Panc1 (cell line): ENCODE data around the gene PROS1. TPM values are rescaled to one million over a fixed set of nuclear protein-coding genes. Genes with fewer than 3 reads are reported as not detected.
"Not testable (repeated sequence)": the region's sequence is repeated elsewhere in the genome, so short reads cannot be mapped to it uniquely, and the experiment has no call there.

Experiments
- ATAC-seq: fragments of 200-7000 bp; cut with Tn5 transposase; 2 replicates; pipeline ENCODE4 v1.9.1; 2020; ENCODE audit warnings: mild to moderate bottlenecking, moderate library complexity
- BruUV-seq: library from RNA; stranded (reverse); fragments of 400-500 nt; replicated peaks from 2 replicates; lab custom pipeline; 2021; lab: Mats Ljungman, UMichigan
- CTCF ChIA-PET: fragments of 300-600 bp; sonication (Branson Sonifier 250); formaldehyde crosslinking; loops from one replicate; lab custom pipeline; 2022; ENCODE audit warnings: antibody characterized with exemption; lab: Charles Lee
- POLR2A ChIA-PET: fragments of 300-600 bp; sonication (Branson Sonifier 250); formaldehyde crosslinking; loops from one replicate; lab custom pipeline; 2022; ENCODE audit warnings: antibody characterized with exemption; lab: Charles Lee
- DNase-seq: peaks from one replicate; pipeline ENCODE4 v3.0.0-alpha.2; 2010; ENCODE audit warnings: low read depth, low spot score
- H3K27ac ChIP-seq: 2 replicates; pipeline ENCODE4 v1.5.1; 2011; ENCODE audit warnings: mild to moderate bottlenecking, low read length, inconsistent platforms
- H3K27me3 ChIP-seq: fragments of 200-500 bp; sonication (Bioruptor generic); 2 replicates; pipeline ENCODE4 v1.6.0; 2014; ENCODE audit warnings: low read length, inconsistent platforms; ENCODE audit not compliant: control insufficient read depth, insufficient read depth
- H3K36me3 ChIP-seq: fragments of 200-500 bp; sonication (Bioruptor generic); 2 replicates; pipeline ENCODE4 v1.5.1; 2014; ENCODE audit warnings: inconsistent platforms, mild to moderate bottlenecking, low read length, moderate library complexity; ENCODE audit not compliant: control insufficient read depth, insufficient read depth
- H3K4me1 ChIP-seq: 2 replicates; pipeline ENCODE4 v1.5.1; 2011; ENCODE audit warnings: inconsistent platforms, mild to moderate bottlenecking, low read length, moderate library complexity; ENCODE audit not compliant: control insufficient read depth, insufficient read depth
- H3K4me3 ChIP-seq, 2 experiments: 2 replicates each; pipeline ENCODE4 v1.5.1; 2011 to 2012; ENCODE audit warnings: low read depth in 2 of 2, low read length in 2 of 2, mild to moderate bottlenecking in 2 of 2, inconsistent platforms in 1 of 2, moderate library complexity in 1 of 2
- H3K9me3 ChIP-seq: fragments of 200-500 bp; sonication (Bioruptor generic); 2 replicates; pipeline ENCODE4 v1.5.1; 2014; ENCODE audit warnings: low read depth, mild to moderate bottlenecking, inconsistent platforms, low read length, moderate library complexity; ENCODE audit not compliant: control insufficient read depth, insufficient read depth
- POLR2AphosphoS5 ChIP-seq: IDR thresholded peaks from 2 replicates; pipeline ENCODE4 v1.6.1; 2012; ENCODE audit warnings: mild to moderate bottlenecking, low read depth, low read length, moderate library complexity
- SIN3A ChIP-seq: IDR thresholded peaks from 2 replicates; pipeline ENCODE4 v1.6.1; 2012; ENCODE audit warnings: low read depth, mild to moderate bottlenecking, low read length, moderate library complexity, borderline replicate concordance; ENCODE audit not compliant: insufficient read depth
- TCF7L2 ChIP-seq: IDR thresholded peaks from 2 replicates; pipeline ENCODE4 v1.6.1; 2011; ENCODE audit warnings: mild to moderate bottlenecking, low read depth, low read length, inconsistent platforms
- in situ Hi-C: cut with HindIII; loops from 2 replicates; pipeline ENCODE4 v1.10.0; 2016; ENCODE audit warnings: low sequenced_read_pairs, low pct_unique_long_range_greater_than_20kb
- intact Hi-C: fragments of 100-400 bp; cut with micrococcal nuclease; formaldehyde crosslinking; loops from one replicate; pipeline ENCODE4 v1.10.0; 2022; ENCODE audit not compliant: unreplicated experiment
- total RNA-seq: library from RNA; stranded (reverse); gene quantifications from one replicate; pipeline ENCODE4 v1.2.1, GENCODE V29; 2021; ENCODE audit not compliant: unreplicated experiment
- TF ChIP-seq, protein P1 (sequence below), 2 experiments: IDR thresholded peaks; 2 replicates each; pipeline ENCODE4 v1.6.1; 2011 to 2012; ENCODE audit warnings: low read depth in 2 of 2, control low read depth in 1 of 2, low read length in 1 of 2, mild to moderate bottlenecking in 1 of 2, moderate library complexity in 1 of 2; ENCODE audit not compliant: insufficient read depth in 1 of 2
- TF ChIP-seq, protein P2 (sequence below): fragments of 450-650 bp; IDR thresholded peaks from 2 replicates; pipeline ENCODE4 v1.5.1; 2017; ENCODE audit warnings: mild to moderate bottlenecking

PROS1 gene
- total RNA-seq, 1 experiment from 2014 or later: 16.8 TPM

DNA sequence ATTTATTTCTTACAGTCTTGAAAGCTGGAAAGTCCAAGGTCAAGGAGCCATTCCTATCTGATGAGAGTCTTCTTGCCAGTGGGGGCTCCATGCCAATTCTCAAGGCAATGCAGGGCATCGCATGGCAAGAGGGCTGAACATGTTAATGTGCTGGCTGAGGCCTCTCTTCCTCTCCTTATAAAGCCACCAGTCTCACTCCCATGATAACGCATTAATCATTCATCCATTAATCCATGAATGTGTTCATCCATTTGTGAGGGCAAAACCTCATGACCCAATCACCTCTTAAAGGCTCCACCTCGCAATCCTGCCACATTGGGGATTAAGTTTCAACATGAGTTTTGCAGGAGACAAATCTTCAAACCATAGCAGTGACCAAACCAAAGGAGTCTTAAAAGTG lies 118.3 kb downstream of the PROS1 start:
- intact Hi-C loops: loop anchor here (10.0 kb wide), 1 partner anchor 61 kb away; no protein-coding TSS in a partner anchor
- no peaks in the 10 kb centered on the region for H3K9me3 ChIP-seq
- H3K4me3 ChIP-seq: no peak overlapping the region
- TF ChIP-seq, protein P1, sequence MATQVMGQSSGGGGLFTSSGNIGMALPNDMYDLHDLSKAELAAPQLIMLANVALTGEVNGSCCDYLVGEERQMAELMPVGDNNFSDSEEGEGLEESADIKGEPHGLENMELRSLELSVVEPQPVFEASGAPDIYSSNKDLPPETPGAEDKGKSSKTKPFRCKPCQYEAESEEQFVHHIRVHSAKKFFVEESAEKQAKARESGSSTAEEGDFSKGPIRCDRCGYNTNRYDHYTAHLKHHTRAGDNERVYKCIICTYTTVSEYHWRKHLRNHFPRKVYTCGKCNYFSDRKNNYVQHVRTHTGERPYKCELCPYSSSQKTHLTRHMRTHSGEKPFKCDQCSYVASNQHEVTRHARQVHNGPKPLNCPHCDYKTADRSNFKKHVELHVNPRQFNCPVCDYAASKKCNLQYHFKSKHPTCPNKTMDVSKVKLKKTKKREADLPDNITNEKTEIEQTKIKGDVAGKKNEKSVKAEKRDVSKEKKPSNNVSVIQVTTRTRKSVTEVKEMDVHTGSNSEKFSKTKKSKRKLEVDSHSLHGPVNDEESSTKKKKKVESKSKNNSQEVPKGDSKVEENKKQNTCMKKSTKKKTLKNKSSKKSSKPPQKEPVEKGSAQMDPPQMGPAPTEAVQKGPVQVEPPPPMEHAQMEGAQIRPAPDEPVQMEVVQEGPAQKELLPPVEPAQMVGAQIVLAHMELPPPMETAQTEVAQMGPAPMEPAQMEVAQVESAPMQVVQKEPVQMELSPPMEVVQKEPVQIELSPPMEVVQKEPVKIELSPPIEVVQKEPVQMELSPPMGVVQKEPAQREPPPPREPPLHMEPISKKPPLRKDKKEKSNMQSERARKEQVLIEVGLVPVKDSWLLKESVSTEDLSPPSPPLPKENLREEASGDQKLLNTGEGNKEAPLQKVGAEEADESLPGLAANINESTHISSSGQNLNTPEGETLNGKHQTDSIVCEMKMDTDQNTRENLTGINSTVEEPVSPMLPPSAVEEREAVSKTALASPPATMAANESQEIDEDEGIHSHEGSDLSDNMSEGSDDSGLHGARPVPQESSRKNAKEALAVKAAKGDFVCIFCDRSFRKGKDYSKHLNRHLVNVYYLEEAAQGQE (IDR thresholded peaks at IDR 0.05; ENCODE audit: insufficient read depth in 1 of 2, low read depth in 2 of 2, low read length in 1 of 2): no peak
- TF ChIP-seq SIN3A: no peak
- no peaks in the 10 kb centered on the region for H3K36me3 ChIP-seq
- no peak for ATAC-seq
- no peak overlapping the region for H3K27ac ChIP-seq
- ChIA-PET POLR2A (no interaction called here), CTCF (no interaction called here)
- H3K4me1 ChIP-seq: no peaks in the 10 kb centered on the region
- DNase-seq: no peak
- BruUV-seq: no TSS peak
- H3K27me3 ChIP-seq: no peaks in the 10 kb centered on the region
- in situ Hi-C loops: no loop called here

DNA sequence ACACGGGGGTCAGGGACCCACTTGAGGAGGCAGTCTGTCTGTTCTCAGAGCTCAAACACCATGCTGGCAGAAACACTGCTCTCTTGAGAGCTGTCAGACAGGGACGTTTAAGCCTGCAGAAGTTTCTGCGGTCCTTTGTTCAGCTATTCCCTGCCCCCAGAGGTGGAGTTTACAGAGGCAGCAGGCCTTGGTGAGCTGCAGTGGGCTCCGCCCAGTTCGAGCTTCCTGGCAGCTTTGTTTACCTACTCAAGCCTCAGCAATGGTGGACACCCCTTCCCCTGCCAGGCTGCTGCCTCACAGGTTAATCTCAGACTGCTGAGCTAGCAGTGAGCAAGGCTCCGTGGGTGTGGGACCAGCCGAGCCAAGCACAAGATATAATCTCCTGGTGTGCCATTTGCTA lies 121.5 kb downstream of the PROS1 start:
- DNase-seq: not testable (repeated sequence)

DNA sequence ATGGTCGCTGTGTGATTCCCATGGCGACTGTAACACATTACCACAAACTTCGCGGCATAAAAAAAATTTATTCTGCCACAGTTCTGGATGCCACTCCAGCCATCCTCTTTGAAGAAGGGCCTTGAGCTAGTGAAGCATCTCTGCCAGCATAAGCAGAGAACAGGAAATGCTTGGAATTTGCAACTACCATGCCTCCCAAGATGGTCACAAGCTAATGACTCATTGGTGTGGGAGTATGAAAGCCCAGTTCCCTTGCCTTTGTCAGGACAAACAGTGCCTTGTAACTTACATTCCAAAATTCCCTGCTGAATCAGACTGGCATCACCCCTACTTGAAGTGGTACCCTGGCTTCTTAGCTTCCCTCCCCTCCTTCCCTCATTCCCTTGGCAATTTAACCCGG lies 129.7 kb downstream of the PROS1 start:
- TF ChIP-seq SIN3A (no peak), TCF7L2 (no peak), POLR2AphosphoS5 (no peak)
- TF ChIP-seq, protein P2, sequence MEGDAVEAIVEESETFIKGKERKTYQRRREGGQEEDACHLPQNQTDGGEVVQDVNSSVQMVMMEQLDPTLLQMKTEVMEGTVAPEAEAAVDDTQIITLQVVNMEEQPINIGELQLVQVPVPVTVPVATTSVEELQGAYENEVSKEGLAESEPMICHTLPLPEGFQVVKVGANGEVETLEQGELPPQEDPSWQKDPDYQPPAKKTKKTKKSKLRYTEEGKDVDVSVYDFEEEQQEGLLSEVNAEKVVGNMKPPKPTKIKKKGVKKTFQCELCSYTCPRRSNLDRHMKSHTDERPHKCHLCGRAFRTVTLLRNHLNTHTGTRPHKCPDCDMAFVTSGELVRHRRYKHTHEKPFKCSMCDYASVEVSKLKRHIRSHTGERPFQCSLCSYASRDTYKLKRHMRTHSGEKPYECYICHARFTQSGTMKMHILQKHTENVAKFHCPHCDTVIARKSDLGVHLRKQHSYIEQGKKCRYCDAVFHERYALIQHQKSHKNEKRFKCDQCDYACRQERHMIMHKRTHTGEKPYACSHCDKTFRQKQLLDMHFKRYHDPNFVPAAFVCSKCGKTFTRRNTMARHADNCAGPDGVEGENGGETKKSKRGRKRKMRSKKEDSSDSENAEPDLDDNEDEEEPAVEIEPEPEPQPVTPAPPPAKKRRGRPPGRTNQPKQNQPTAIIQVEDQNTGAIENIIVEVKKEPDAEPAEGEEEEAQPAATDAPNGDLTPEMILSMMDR: no peak
- TF ChIP-seq, protein P1 (IDR thresholded peaks at IDR 0.05; ENCODE audit: insufficient read depth in 1 of 2, low read depth in 2 of 2, low read length in 1 of 2): no peak
- Histone ChIP-seq H3K27me3 (no peaks in the 10 kb centered on the region), H3K36me3 (no peaks in the 10 kb centered on the region), H3K4me3 (no peak overlapping the region), H3K4me1 (no peaks in the 10 kb centered on the region), H3K27ac (no peak overlapping the region; the same call in 1 of the 2 replicates), H3K9me3 (no peaks in the 10 kb centered on the region)
- ATAC-seq (peak; percentile 88), DNase-seq (peak; percentile 33)
- CTCF ChIA-PET: interaction anchor here (0.7 kb wide), 1 partner anchor 91 kb away, joined by 4 read pairs; no protein-coding TSS in a partner anchor
- no TSS peak for BruUV-seq
- intact Hi-C loops: no loop called here
- in situ Hi-C loops: no loop called here
- POLR2A ChIA-PET: no interaction called here

More for the DNA sequence above, 121.5 kb downstream of the PROS1 start:
- H3K27ac ChIP-seq, H3K9me3 ChIP-seq, H3K36me3 ChIP-seq, H3K4me1 ChIP-seq, POLR2A ChIA-PET, H3K4me3 ChIP-seq, in situ Hi-C loops, ATAC-seq, BruUV-seq, CTCF ChIA-PET, H3K27me3 ChIP-seq: not testable (repeated sequence)
- intact Hi-C loops: loop anchor here (10.0 kb wide), 1 partner anchor 57 kb away; no protein-coding TSS in a partner anchor

DNA sequence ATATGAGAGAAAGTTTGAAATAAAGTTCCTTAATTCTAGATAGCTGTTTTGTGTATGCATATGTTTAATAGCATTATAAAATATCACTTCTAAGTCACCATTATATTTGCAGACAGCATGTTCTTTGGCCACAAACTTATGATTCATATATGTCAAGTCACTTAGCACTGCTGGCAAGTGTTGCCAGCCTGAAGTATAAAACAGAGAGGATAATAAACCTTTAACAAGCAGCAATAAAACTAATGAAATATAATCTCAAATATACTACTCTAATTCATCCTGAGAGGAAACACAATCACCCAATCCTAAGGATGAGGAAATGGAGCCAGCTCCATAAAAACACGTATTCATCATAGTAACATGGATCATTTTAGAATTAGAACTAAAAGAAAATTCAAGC lies 134.5 kb downstream of the PROS1 start:
- H3K27ac ChIP-seq, CTCF ChIA-PET, H3K9me3 ChIP-seq, BruUV-seq, POLR2A ChIA-PET, H3K4me1 ChIP-seq, ATAC-seq, H3K36me3 ChIP-seq, H3K27me3 ChIP-seq, DNase-seq, H3K4me3 ChIP-seq, in situ Hi-C loops, intact Hi-C loops: not testable (repeated sequence)
